Body of pancreas (tissue), 4 donors: ENCODE measurements around the gene HUNK.

Source experiments
- CTCF ChIP-seq, 7 experiments: fragments of 450-650 bp in 4 of 7; fragments of 200-600 bp in 3 of 7; sonication (generic) in 3 of 7; IDR thresholded peaks; one replicate each; pipeline ENCODE4 v1.5.1; 2016 to 2019; ENCODE audit warnings: antibody characterized with exemption in 7 of 7
- POLR2A ChIP-seq, 3 donors: fragments of 450-650 bp; IDR thresholded peaks; one replicate each; pipeline ENCODE4 v1.6.1; 2016; ENCODE audit warnings: antibody characterized with exemption in 3 of 3, mild to moderate bottlenecking in 2 of 3

- peak in 2 of 7 experiments; percentile 11 to 22 for TF ChIP-seq CTCF (IDR thresholded peaks at IDR 0.05)
- peak in 2 of 3 donors; percentile 78 to 82 for TF ChIP-seq POLR2A (IDR thresholded peaks at IDR 0.05)
Measured at GRCh38 chr21:31900121-31900895, 27.5 kb downstream of the HUNK start.
